ENCODE data around the gene ROBO1. TPM values are rescaled to one million over a fixed set of nuclear protein-coding genes. Genes with fewer than 3 reads are reported as not detected.
"Not testable (repeated sequence)": the region's sequence is repeated elsewhere in the genome, so short reads cannot be mapped to it uniquely, and the experiment has no call there.

Gene ROBO1
- total and polyA plus RNA-seq, 2 donors (not counting 1 experiment from before 2014, with no cell fraction given) = 0.27 to 3.2 TPM

GRCh38 chr3:79326642-79327041, 441.2 kb downstream of the ROBO1 start:
- no peak overlapping the region for H3K9ac ChIP-seq (ENCODE audit: low read length)
- H3K27ac Mint-ChIP-seq = no peak overlapping the region
- H3K27me3 ChIP-seq (replicated peaks in 1 of 4; ENCODE audit: control extremely low read depth in 1 of 4, control insufficient read depth in 3 of 4, insufficient read depth in 4 of 4, low read length in 3 of 4) = no peaks in the 10 kb centered on the region
- H3K79me2 ChIP-seq (ENCODE audit: control insufficient read depth, insufficient read depth, low read length) = no peaks in the 10 kb centered on the region
- no CpG with 5 or more reads among the region's 3 CpGs for WGBS (ENCODE audit: insufficient coverage)
- no peaks in the 10 kb centered on the region for H3K9me3 ChIP-seq (ENCODE audit: control extremely low read depth in 1 of 3, control insufficient read depth in 2 of 3, insufficient read depth in 1 of 3, low read length in 2 of 3)
- ATAC-seq (ENCODE audit: low read depth) = no peak
- H4K20me1 ChIP-seq (ENCODE audit: control insufficient read depth, insufficient read depth, low read length, poor library complexity, severe bottlenecking) = no peaks in the 10 kb centered on the region
- DNase-seq = no peak
- H3K36me3 ChIP-seq (replicated peaks in 1 of 2; ENCODE audit: control extremely low read depth in 1 of 2, control insufficient read depth in 1 of 2, extremely low read depth in 1 of 2, insufficient read depth in 2 of 2, low read length in 1 of 2) = no peaks in the 10 kb centered on the region
- H3K4me3 Mint-ChIP-seq = no peak overlapping the region
- H2AFZ ChIP-seq (ENCODE audit: insufficient read depth, low read depth, low read length, poor library complexity, severe bottlenecking) = no peak overlapping the region
- no peaks in the 10 kb centered on the region for H3K9me3 Mint-ChIP-seq (ENCODE audit: insufficient read depth)
- H3K27me3 Mint-ChIP-seq = no peaks in the 10 kb centered on the region
- TF ChIP-seq EZH2 (IDR thresholded peaks at IDR 0.05; ENCODE audit: borderline replicate concordance, insufficient read depth, low read depth, low read length, poor library complexity, severe bottlenecking) (no peak), CTCF (IDR thresholded peaks at IDR 0.05) (no peak)
- no peaks in the 10 kb centered on the region for H3K4me1 ChIP-seq (ENCODE audit: control insufficient read depth in 2 of 2, insufficient read depth in 2 of 2, low read length in 2 of 2)
- no peak overlapping the region for H3K27ac ChIP-seq (ENCODE audit: low read length in 2 of 2)
- POLR2A ChIA-PET = no interaction called here
- no peak overlapping the region for H3K4me3 ChIP-seq (ENCODE audit: control extremely low read depth in 1 of 5, extremely low read depth in 1 of 5, insufficient read depth in 1 of 5, low read depth in 2 of 5, low read length in 4 of 5)
- H3K4me2 ChIP-seq (replicated peaks; ENCODE audit: low read depth, low read length, poor library complexity, severe bottlenecking) = no peak overlapping the region
- no peaks in the 10 kb centered on the region for H3K4me1 Mint-ChIP-seq
- intact Hi-C loops (cut with micrococcal nuclease) = no loop called here
- CTCF ChIA-PET = no interaction called here

- intact Hi-C loops (cut with micrococcal nuclease); H3K27ac Mint-ChIP-seq; H3K4me1 Mint-ChIP-seq; H3K9me3 ChIP-seq (ENCODE audit: control extremely low read depth in 1 of 3, control insufficient read depth in 2 of 3, insufficient read depth in 1 of 3, low read length in 2 of 3); DNase-seq; ATAC-seq (ENCODE audit: low read depth); H3K4me1 ChIP-seq (ENCODE audit: control insufficient read depth in 2 of 2, insufficient read depth in 2 of 2, low read length in 2 of 2); H2AFZ ChIP-seq (ENCODE audit: insufficient read depth, low read depth, low read length, poor library complexity, severe bottlenecking); H4K20me1 ChIP-seq (ENCODE audit: control insufficient read depth, insufficient read depth, low read length, poor library complexity, severe bottlenecking); H3K4me3 Mint-ChIP-seq; POLR2A ChIA-PET; H3K9me3 Mint-ChIP-seq (ENCODE audit: insufficient read depth); H3K79me2 ChIP-seq (ENCODE audit: control insufficient read depth, insufficient read depth, low read length); H3K4me3 ChIP-seq (ENCODE audit: control extremely low read depth in 1 of 5, extremely low read depth in 1 of 5, insufficient read depth in 1 of 5, low read depth in 2 of 5, low read length in 4 of 5); CTCF ChIA-PET; H3K36me3 ChIP-seq (replicated peaks in 1 of 2; ENCODE audit: control extremely low read depth in 1 of 2, control insufficient read depth in 1 of 2, extremely low read depth in 1 of 2, insufficient read depth in 2 of 2, low read length in 1 of 2); H3K27me3 Mint-ChIP-seq; H3K9ac ChIP-seq (ENCODE audit: low read length); H3K4me2 ChIP-seq (replicated peaks; ENCODE audit: low read depth, low read length, poor library complexity, severe bottlenecking); H3K27me3 ChIP-seq (replicated peaks in 1 of 4; ENCODE audit: control extremely low read depth in 1 of 4, control insufficient read depth in 3 of 4, insufficient read depth in 4 of 4, low read length in 3 of 4); H3K27ac ChIP-seq (ENCODE audit: low read length in 2 of 2): not testable (repeated sequence)
- 87% methylated on average over 12 of the region's 15 CpGs for WGBS (ENCODE audit: insufficient coverage)
Observed at GRCh38 chr3:79325833-79326383, 441.9 kb downstream of the ROBO1 start.

Data from B cell (primary cell).